H1 (cell line): ENCODE results near the gene CHRNA1. TPM values are rescaled to one million over a fixed set of nuclear protein-coding genes. Genes with fewer than 3 reads are reported as not detected.
A peak's percentile ranks its signal among the peaks of the same experiment; 100 is the strongest.

Experiments used
- CTBP2 ChIP-seq: IDR thresholded peaks from 2 replicates; pipeline ENCODE4 v1.7.0; 2011; ENCODE audit warnings: borderline replicate concordance, mild to moderate bottlenecking, moderate library complexity, mixed read lengths, low read length; ENCODE audit not compliant: insufficient read depth, insufficient read length
- KDM4A ChIP-seq: IDR thresholded peaks from one replicate; pipeline ENCODE4 v1.7.1; 2012; ENCODE audit warnings: low read depth, mild to moderate bottlenecking, moderate library complexity, low read length, inconsistent platforms; ENCODE audit not compliant: severe bottlenecking
- RBBP5 ChIP-seq: IDR thresholded peaks from 2 replicates; pipeline ENCODE4 v1.7.1; 2012; ENCODE audit warnings: low read depth, mild to moderate bottlenecking, inconsistent platforms, low read length, moderate library complexity, borderline replicate concordance
- TAF1 ChIP-seq: IDR thresholded peaks from 2 replicates; pipeline ENCODE4 v1.6.1; 2011; ENCODE audit warnings: mild to moderate bottlenecking, low read depth, low read length
- TCF12 ChIP-seq: IDR thresholded peaks from 2 replicates; pipeline ENCODE4 v1.6.1; 2011; ENCODE audit warnings: low read depth, mild to moderate bottlenecking, low read length
- TEAD4 ChIP-seq: IDR thresholded peaks from 2 replicates; pipeline ENCODE4 v1.6.1; 2012; ENCODE audit warnings: low read depth, low read length, inconsistent platforms, mixed read lengths
- polyA plus RNA-seq, 7 experiments: library from polyadenylated mRNA; depleted of rRNA in 3 of 7; stranded (reverse) in 5 of 7; unstranded in 2 of 7; fragments of >200 nt in 5 of 7; fragments of 200-250 nt in 2 of 7; gene quantifications; 1 replicate in 5 of 7; 2 replicates in 1 of 7; 4 replicates in 1 of 7; pipeline versions ENCODE4 v1.2.1 to v1.2.3, GENCODE V29; 2011 to 2013; ENCODE audit warnings: missing spikeins in 2 of 7, mixed read lengths in 2 of 7
- total RNA-seq: library from RNA; stranded (reverse); fragmentation: NEBNext Ultra II Directional; extraction: Animal tissue kit (Norgen Biotek cat#: 25700); gene quantifications from 2 replicates; pipeline ENCODE4 v1.2.1, GENCODE V29; 2021
- TF ChIP-seq, protein P1 (sequence below): fragments of 300-600 bp; sonication (generic); IDR thresholded peaks from 2 replicates; pipeline ENCODE4 v1.7.1; 2012; ENCODE audit warnings: low read length, moderate library complexity, mild to moderate bottlenecking, inconsistent platforms; ENCODE audit not compliant: insufficient replicate concordance
- TF ChIP-seq, protein P2 (sequence below): IDR thresholded peaks from 2 replicates; pipeline ENCODE4 v1.6.1; 2012; ENCODE audit warnings: inconsistent platforms

CHRNA1 gene
- total and polyA plus RNA-seq, 2 of the 8 experiments (the other 6 are each of a cell fraction or from before 2014, with no cell fraction given) = 0.11 to 0.15 TPM

DNA sequence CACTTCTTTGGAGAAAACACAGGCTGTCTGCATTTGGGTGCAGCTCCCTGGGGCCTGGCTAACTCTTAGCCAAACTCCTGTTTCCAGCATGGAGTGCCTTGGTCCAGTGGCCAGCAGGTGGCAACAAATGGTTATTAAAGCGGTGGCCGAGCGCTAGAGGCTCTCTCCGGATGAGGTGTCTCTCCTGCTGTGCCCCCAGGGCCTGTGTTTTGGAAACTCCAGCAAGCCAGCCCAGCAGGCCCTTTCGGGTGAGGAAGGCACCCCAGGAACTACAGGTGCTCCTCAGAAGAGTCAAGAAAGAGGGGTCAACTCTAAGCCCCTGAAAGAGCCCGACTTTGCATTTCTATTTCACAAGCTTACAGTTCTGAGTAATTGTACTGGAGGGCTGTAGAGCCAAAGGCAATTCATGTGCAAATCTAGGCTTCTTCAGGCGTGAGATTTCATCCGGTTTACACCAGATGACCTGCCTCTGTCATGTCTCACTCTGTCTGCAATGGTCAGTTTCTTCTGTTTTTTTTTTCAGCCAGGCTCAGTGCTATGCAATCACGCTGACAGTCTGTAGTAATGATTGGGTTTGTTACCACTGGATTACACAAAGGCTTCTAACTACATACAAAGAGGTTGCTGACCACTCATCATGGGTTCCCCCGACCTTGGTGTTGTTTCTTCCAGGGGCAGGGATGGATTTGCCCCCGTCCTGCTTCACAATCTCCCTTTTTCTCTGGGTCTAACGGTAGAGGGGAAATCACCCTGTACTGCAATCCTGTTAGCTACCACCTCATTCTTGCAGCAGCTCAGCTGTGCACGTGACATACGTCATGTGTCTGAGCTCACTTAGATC is 7.6 kb upstream of the CHRNA1 start (continued):
- TF ChIP-seq, protein P1, sequence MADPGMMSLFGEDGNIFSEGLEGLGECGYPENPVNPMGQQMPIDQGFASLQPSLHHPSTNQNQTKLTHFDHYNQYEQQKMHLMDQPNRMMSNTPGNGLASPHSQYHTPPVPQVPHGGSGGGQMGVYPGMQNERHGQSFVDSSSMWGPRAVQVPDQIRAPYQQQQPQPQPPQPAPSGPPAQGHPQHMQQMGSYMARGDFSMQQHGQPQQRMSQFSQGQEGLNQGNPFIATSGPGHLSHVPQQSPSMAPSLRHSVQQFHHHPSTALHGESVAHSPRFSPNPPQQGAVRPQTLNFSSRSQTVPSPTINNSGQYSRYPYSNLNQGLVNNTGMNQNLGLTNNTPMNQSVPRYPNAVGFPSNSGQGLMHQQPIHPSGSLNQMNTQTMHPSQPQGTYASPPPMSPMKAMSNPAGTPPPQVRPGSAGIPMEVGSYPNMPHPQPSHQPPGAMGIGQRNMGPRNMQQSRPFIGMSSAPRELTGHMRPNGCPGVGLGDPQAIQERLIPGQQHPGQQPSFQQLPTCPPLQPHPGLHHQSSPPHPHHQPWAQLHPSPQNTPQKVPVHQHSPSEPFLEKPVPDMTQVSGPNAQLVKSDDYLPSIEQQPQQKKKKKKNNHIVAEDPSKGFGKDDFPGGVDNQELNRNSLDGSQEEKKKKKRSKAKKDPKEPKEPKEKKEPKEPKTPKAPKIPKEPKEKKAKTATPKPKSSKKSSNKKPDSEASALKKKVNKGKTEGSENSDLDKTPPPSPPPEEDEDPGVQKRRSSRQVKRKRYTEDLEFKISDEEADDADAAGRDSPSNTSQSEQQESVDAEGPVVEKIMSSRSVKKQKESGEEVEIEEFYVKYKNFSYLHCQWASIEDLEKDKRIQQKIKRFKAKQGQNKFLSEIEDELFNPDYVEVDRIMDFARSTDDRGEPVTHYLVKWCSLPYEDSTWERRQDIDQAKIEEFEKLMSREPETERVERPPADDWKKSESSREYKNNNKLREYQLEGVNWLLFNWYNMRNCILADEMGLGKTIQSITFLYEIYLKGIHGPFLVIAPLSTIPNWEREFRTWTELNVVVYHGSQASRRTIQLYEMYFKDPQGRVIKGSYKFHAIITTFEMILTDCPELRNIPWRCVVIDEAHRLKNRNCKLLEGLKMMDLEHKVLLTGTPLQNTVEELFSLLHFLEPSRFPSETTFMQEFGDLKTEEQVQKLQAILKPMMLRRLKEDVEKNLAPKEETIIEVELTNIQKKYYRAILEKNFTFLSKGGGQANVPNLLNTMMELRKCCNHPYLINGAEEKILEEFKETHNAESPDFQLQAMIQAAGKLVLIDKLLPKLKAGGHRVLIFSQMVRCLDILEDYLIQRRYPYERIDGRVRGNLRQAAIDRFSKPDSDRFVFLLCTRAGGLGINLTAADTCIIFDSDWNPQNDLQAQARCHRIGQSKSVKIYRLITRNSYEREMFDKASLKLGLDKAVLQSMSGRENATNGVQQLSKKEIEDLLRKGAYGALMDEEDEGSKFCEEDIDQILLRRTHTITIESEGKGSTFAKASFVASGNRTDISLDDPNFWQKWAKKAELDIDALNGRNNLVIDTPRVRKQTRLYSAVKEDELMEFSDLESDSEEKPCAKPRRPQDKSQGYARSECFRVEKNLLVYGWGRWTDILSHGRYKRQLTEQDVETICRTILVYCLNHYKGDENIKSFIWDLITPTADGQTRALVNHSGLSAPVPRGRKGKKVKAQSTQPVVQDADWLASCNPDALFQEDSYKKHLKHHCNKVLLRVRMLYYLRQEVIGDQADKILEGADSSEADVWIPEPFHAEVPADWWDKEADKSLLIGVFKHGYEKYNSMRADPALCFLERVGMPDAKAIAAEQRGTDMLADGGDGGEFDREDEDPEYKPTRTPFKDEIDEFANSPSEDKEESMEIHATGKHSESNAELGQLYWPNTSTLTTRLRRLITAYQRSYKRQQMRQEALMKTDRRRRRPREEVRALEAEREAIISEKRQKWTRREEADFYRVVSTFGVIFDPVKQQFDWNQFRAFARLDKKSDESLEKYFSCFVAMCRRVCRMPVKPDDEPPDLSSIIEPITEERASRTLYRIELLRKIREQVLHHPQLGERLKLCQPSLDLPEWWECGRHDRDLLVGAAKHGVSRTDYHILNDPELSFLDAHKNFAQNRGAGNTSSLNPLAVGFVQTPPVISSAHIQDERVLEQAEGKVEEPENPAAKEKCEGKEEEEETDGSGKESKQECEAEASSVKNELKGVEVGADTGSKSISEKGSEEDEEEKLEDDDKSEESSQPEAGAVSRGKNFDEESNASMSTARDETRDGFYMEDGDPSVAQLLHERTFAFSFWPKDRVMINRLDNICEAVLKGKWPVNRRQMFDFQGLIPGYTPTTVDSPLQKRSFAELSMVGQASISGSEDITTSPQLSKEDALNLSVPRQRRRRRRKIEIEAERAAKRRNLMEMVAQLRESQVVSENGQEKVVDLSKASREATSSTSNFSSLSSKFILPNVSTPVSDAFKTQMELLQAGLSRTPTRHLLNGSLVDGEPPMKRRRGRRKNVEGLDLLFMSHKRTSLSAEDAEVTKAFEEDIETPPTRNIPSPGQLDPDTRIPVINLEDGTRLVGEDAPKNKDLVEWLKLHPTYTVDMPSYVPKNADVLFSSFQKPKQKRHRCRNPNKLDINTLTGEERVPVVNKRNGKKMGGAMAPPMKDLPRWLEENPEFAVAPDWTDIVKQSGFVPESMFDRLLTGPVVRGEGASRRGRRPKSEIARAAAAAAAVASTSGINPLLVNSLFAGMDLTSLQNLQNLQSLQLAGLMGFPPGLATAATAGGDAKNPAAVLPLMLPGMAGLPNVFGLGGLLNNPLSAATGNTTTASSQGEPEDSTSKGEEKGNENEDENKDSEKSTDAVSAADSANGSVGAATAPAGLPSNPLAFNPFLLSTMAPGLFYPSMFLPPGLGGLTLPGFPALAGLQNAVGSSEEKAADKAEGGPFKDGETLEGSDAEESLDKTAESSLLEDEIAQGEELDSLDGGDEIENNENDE = peak; percentile 88
- peak; percentile 19; the same call in 1 of the 2 replicates for TF ChIP-seq TEAD4
- peak; percentile 83 for TF ChIP-seq CTBP2
- TF ChIP-seq RBBP5 = peak; percentile 65; the same call in 1 of the 2 replicates
- peak; percentile 95 for TF ChIP-seq TCF12
- TF ChIP-seq KDM4A = no peak
- peak; percentile 37; the same call in 1 of the 2 replicates for TF ChIP-seq TAF1
- TF ChIP-seq, protein P2, sequence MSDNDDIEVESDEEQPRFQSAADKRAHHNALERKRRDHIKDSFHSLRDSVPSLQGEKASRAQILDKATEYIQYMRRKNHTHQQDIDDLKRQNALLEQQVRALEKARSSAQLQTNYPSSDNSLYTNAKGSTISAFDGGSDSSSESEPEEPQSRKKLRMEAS = 0 out of 2 replicates have a peak, but pooled peaks have one; percentile 11
